IMR-90 (cell line): ENCODE measurements around the gene NKD1. TPM values are rescaled to one million over a fixed set of nuclear protein-coding genes. Genes with fewer than 3 reads are reported as not detected.

Experiments
- ATAC-seq: fragments of 200-7000 bp; cut with Tn5 transposase; 2 replicates; pipeline ENCODE4 v1.9.1; 2020; ENCODE audit warnings: low read depth, mild to moderate bottlenecking, moderate library complexity
- BruUV-seq: library from RNA; stranded (reverse); fragments of 400-500 nt; replicated peaks from 2 replicates; lab custom pipeline; 2021; lab: Mats Ljungman, UMichigan
- CTCF ChIA-PET: fragments of 300-600 bp; formaldehyde crosslinking; extraction: SDS; loops from one replicate; lab custom pipeline; 2021; ENCODE audit warnings: antibody characterized with exemption; lab: Yijun Ruan, JAX
- POLR2A ChIA-PET: fragments of 300-600 bp; sonication (Branson Sonifier 250); formaldehyde crosslinking; loops from one replicate; lab custom pipeline; 2022; ENCODE audit warnings: antibody characterized with exemption; ENCODE audit not compliant: unreplicated experiment; lab: Charles Lee
- DNase-seq: peaks from one replicate; pipeline ENCODE4 v3.0.0; 2013
- H2AFZ ChIP-seq: replicated peaks from 2 replicates; pipeline ENCODE3; 2013; ENCODE audit warnings: low read length, mild to moderate bottlenecking; ENCODE audit not compliant: poor library complexity
- H2AK5ac ChIP-seq: 2 replicates; pipeline ENCODE4 v1.6.1; 2013; ENCODE audit warnings: low read depth, low read length, inconsistent platforms
- H2AK9ac ChIP-seq: replicated peaks from 2 replicates; pipeline ENCODE3; 2013; ENCODE audit warnings: mild to moderate bottlenecking, low read depth, low read length, moderate library complexity; ENCODE audit not compliant: poor library complexity
- H2BK120ac ChIP-seq: 2 replicates; pipeline ENCODE4 v1.6.1; 2013; ENCODE audit warnings: low read depth, low read length, inconsistent platforms
- H2BK15ac ChIP-seq: 3 replicates; pipeline ENCODE4 v1.6.1; 2013; ENCODE audit warnings: low read depth, low read length, inconsistent platforms
- H2BK20ac ChIP-seq: 2 replicates; pipeline ENCODE4 v1.6.1; 2013; ENCODE audit warnings: low read depth, mild to moderate bottlenecking, inconsistent platforms, low read length, moderate library complexity
- H2BK5ac ChIP-seq: 2 replicates; pipeline ENCODE4 v1.6.1; 2013; ENCODE audit warnings: mild to moderate bottlenecking, low read depth, low read length, inconsistent platforms; ENCODE audit not compliant: poor library complexity, severe bottlenecking
- H3K14ac ChIP-seq: replicated peaks from 2 replicates; pipeline ENCODE4 v1.6.1; 2013; ENCODE audit warnings: low read depth, low read length, inconsistent platforms
- H3K18ac ChIP-seq: 2 replicates; pipeline ENCODE4 v1.6.1; 2013; ENCODE audit warnings: low read depth, low read length, control low read depth
- H3K23ac ChIP-seq: 2 replicates; pipeline ENCODE4 v1.6.1; 2013; ENCODE audit warnings: low read depth, low read length, inconsistent platforms
- H3K27ac ChIP-seq: 2 replicates; pipeline ENCODE4 v1.5.1; 2013; ENCODE audit warnings: mild to moderate bottlenecking, control low read depth, low read length; ENCODE audit not compliant: insufficient read depth
- H3K27me3 ChIP-seq: 2 replicates; pipeline ENCODE4 v1.6.1; 2013; ENCODE audit warnings: low read length; ENCODE audit not compliant: control insufficient read depth, insufficient read depth
- H3K36me3 ChIP-seq: 2 replicates; pipeline ENCODE4 v1.6.1; 2013; ENCODE audit warnings: low read length, mixed read lengths; ENCODE audit not compliant: control insufficient read depth, insufficient read depth
- H3K4ac ChIP-seq: 2 replicates; pipeline ENCODE4 v1.6.1; 2013; ENCODE audit warnings: low read depth, low read length, inconsistent platforms
- H3K4me1 ChIP-seq: 2 replicates; pipeline ENCODE4 v1.6.1; 2013; ENCODE audit warnings: low read length, mixed read lengths; ENCODE audit not compliant: control insufficient read depth, insufficient read depth
- H3K4me2 ChIP-seq: 2 replicates; pipeline ENCODE4 v1.6.1; 2013; ENCODE audit warnings: low read depth, mild to moderate bottlenecking, control low read depth, low read length, moderate library complexity
- H3K4me3 ChIP-seq: 2 replicates; pipeline ENCODE4 v1.5.1; 2013; ENCODE audit warnings: low read depth, mild to moderate bottlenecking, control low read depth, low read length, moderate library complexity; ENCODE audit not compliant: insufficient read depth
- H3K56ac ChIP-seq: 2 replicates; pipeline ENCODE4 v1.6.1; 2013; ENCODE audit warnings: low read length, inconsistent platforms; ENCODE audit not compliant: insufficient read depth; ENCODE audit errors: extremely low read depth
- H3K79me1 ChIP-seq, 2 experiments: 2 replicates each; pipeline ENCODE4 v1.6.1; 2013; ENCODE audit warnings: low read length in 2 of 2, inconsistent platforms in 1 of 2, low read depth in 1 of 2
- H3K9ac ChIP-seq: 2 replicates; pipeline ENCODE4 v1.6.1; 2013; ENCODE audit warnings: low read depth, low read length, control low read depth
- H3K9me1 ChIP-seq: 2 replicates; pipeline ENCODE4 v1.6.1; 2013; ENCODE audit warnings: low read length, inconsistent platforms; ENCODE audit not compliant: insufficient read depth
- H3K9me3 ChIP-seq: 2 replicates; pipeline ENCODE4 v1.6.1; 2013; ENCODE audit warnings: low read length; ENCODE audit not compliant: control insufficient read depth, insufficient read depth
- H4K20me1 ChIP-seq: 2 replicates; pipeline ENCODE4 v1.6.1; 2013; ENCODE audit warnings: low read length, inconsistent platforms; ENCODE audit not compliant: insufficient read depth
- H4K5ac ChIP-seq: 2 replicates; pipeline ENCODE4 v1.6.1; 2013; ENCODE audit warnings: mild to moderate bottlenecking, low read depth, low read length, control low read depth
- H4K8ac ChIP-seq, 2 experiments: 2 replicates each; pipeline ENCODE4 v1.6.1; 2013; ENCODE audit warnings: low read depth in 2 of 2, low read length in 2 of 2, control low read depth in 1 of 2, inconsistent platforms in 1 of 2
- H4K91ac ChIP-seq: 2 replicates; pipeline ENCODE4 v1.6.1; 2013; ENCODE audit warnings: low read depth, low read length, inconsistent platforms; ENCODE audit not compliant: insufficient read depth
- BHLHE40 ChIP-seq: fragments of 150-350 bp; IDR thresholded peaks from 2 replicates; pipeline ENCODE4 v1.6.1; 2016; ENCODE audit warnings: mild to moderate bottlenecking, low read depth, low read length
- CEBPB ChIP-seq: IDR thresholded peaks from 2 replicates; pipeline ENCODE4 v1.6.1; 2012; ENCODE audit warnings: low read depth, low read length, improper control_type of control experiment
- CTCF ChIP-seq: conservative IDR thresholded peaks from 2 replicates; pipeline ENCODE4 v1.5.1; 2012; ENCODE audit warnings: mild to moderate bottlenecking, low read depth, low read length, improper control_type of control experiment
- MAFK ChIP-seq: IDR thresholded peaks from 2 replicates; pipeline ENCODE4 v1.6.1; 2012; ENCODE audit warnings: low read depth, low read length, improper control_type of control experiment
- MAZ ChIP-seq: IDR thresholded peaks from 2 replicates; pipeline ENCODE4 v1.6.1; 2012; ENCODE audit warnings: low read depth, mild to moderate bottlenecking, low read length, improper control_type of control experiment, moderate library complexity, borderline replicate concordance
- MXI1 ChIP-seq: IDR thresholded peaks from 2 replicates; pipeline ENCODE4 v1.6.1; 2012; ENCODE audit warnings: low read depth, mild to moderate bottlenecking, low read length, moderate library complexity, borderline replicate concordance
- POLR2A ChIP-seq: IDR thresholded peaks from 2 replicates; pipeline ENCODE4 v1.6.1; 2012; ENCODE audit warnings: mild to moderate bottlenecking, low read depth, low read length
- RCOR1 ChIP-seq: IDR thresholded peaks from 2 replicates; pipeline ENCODE4 v1.6.1; 2012; ENCODE audit warnings: mild to moderate bottlenecking, low read length, improper control_type of control experiment; ENCODE audit not compliant: insufficient replicate concordance
- SMC3 ChIP-seq: fragments of 150-350 bp; IDR thresholded peaks from 2 replicates; pipeline ENCODE4 v1.6.1; 2016; ENCODE audit warnings: low read depth, mild to moderate bottlenecking, antibody characterized with exemption, low read length, moderate library complexity
- WGBS, 2 experiments: methylation state at CpG; one replicate each; pipeline versions ENCODE4 v1.1.5 to v1.1.7; 2013; ENCODE audit warnings: missing lambda C conversion rate in 2 of 2; ENCODE audit not compliant: insufficient read length in 1 of 2; ENCODE audit errors: extremely low coverage in 2 of 2; 5-methylcytosine and 5-hydroxymethylcytosine counted together
- dilution Hi-C: fragments of 300-500 bp; cut with HindIII; formaldehyde crosslinking; loops from one replicate; pipeline ENCODE4 v1.14.3; 2018; ENCODE audit warnings: low sequenced_read_pairs; ENCODE audit not compliant: unreplicated experiment
- in situ Hi-C: fragments of 300-500 bp; cut with MboI; formaldehyde crosslinking; loops from 3 replicates; pipeline ENCODE4 v1.14.3; 2019; ENCODE audit warnings: low sequenced_read_pairs, inconsistent platforms, mixed read lengths
- intact Hi-C: fragments of 100-400 bp; cut with micrococcal nuclease; formaldehyde crosslinking; loops from 2 replicates; pipeline ENCODE4 v1.10.0; 2022
- polyA plus RNA-seq, 3 experiments: library from polyadenylated mRNA; depleted of rRNA; stranded (reverse); fragments of >200 nt; gene quantifications; 2 replicates each; pipeline ENCODE4 v1.2.3, GENCODE V29; 2012; ENCODE audit warnings: low replicate concordance in 1 of 3
- total RNA-seq: library from RNA; depleted of rRNA; stranded (reverse); fragments of >200 nt; gene quantifications from 2 replicates; pipeline ENCODE4 v1.2.3, GENCODE V29; 2012

NKD1 gene
- total and polyA plus RNA-seq, 2 of the 4 experiments (the other 2 are of a cell fraction) = not detected

- Histone ChIP-seq H4K20me1 (no peaks in the 10 kb centered on the region), H3K27me3 (no peaks in the 10 kb centered on the region), H3K4me1 (no peaks in the 10 kb centered on the region), H3K36me3 (no peaks in the 10 kb centered on the region), H3K4ac (no peak overlapping the region), H3K27ac (no peak overlapping the region), H2AK9ac (no peak overlapping the region), H3K23ac (no peak overlapping the region), H3K56ac (no peak overlapping the region), H3K79me1 (no peaks in the 10 kb centered on the region), H2BK5ac (no peak overlapping the region), H3K4me3 (no peak overlapping the region), H4K8ac (no peak overlapping the region), H2AFZ (no peak overlapping the region), H2BK20ac (no peak overlapping the region), H4K91ac (no peak overlapping the region), H3K4me2 (no peak overlapping the region), H3K9me1 (no peaks in the 10 kb centered on the region), H2AK5ac (no peak overlapping the region), H3K14ac (no peak overlapping the region), H3K9ac (no peak overlapping the region), H2BK120ac (no peak overlapping the region), H2BK15ac (no peak overlapping the region), H3K9me3 (no peaks in the 10 kb centered on the region), H3K18ac (no peak overlapping the region), H4K5ac (no peak overlapping the region)
- BruUV-seq = no TSS peak
- no peak for TF ChIP-seq CTCF
- TF ChIP-seq MAFK = no peak
- no peak for TF ChIP-seq RCOR1
- no peak for TF ChIP-seq SMC3
- no peak for TF ChIP-seq CEBPB
- no peak for TF ChIP-seq BHLHE40
- TF ChIP-seq MXI1 = no peak
- no peak for TF ChIP-seq MAZ
- TF ChIP-seq POLR2A = no peak
- CTCF ChIA-PET = no interaction called here
- in situ Hi-C loops = no loop called here
- POLR2A ChIA-PET = no interaction called here
- no CpG with 5 or more reads among the region's 3 CpGs for WGBS, 2 experiments
- DNase-seq (no peak), ATAC-seq (no peak)
- intact Hi-C loops = no loop called here
- dilution Hi-C loops = no loop called here
These were observed 16.3 kb upstream of the NKD1 start for GRCh38 chr16:50531901-50532300.
